Measurements from ENCODE around the gene DVL3. TPM values are rescaled to one million over a fixed set of nuclear protein-coding genes. Genes with fewer than 3 reads are reported as not detected.

Gene DVL3
- total RNA-seq (2013; cell fraction: nucleolus; rRNA removed): 59.5 and 59.7 TPM in 2 replicates
- total RNA-seq (2014; rRNA removed): 15.6 and 19.4 TPM in 2 replicates
- 8.1 and 9.1 TPM in 2 replicates for total RNA-seq (2014; rRNA removed; fragmentation: Illumina TruSeq; extraction: Trizol)
- 34.3 and 39.7 TPM in 2 replicates for total RNA-seq (2021)
- 9.2 TPM for polyA plus RNA-seq (2011; ENCODE audit: low read depth)
- 18.7 and 25.9 TPM in 2 replicates for polyA plus RNA-seq (2011; rRNA removed)
- 27.4 and 32.2 TPM in 2 replicates for polyA plus RNA-seq (2011; cell fraction: cytosol; rRNA removed)
- 109 and 150 TPM in 2 replicates for polyA plus RNA-seq (2011; cell fraction: nucleus; rRNA removed)
- 20.8 and 21.5 TPM in 2 replicates for polyA plus RNA-seq (2012)
- 13.8 and 19.1 TPM in 2 replicates for polyA plus RNA-seq (2014; fragmentation: Illumina TruSeq; extraction: Trizol)
- 1 to 10 TPM; 2.2 to 2.4 TPM for polyA plus RNA-seq (2014; fragmentation: Nextera tagmentation; extraction: Ambion mirVana)
- 33.0 and 34.0 TPM in 2 replicates for polyA plus RNA-seq (2014; rRNA removed)
- 1 to 10 TPM; 6.8 to 9.8 TPM for polyA plus RNA-seq (2016; fragmentation: Nextera tagmentation; extraction: Ambion mirVana)
- 27.9 and 30.6 TPM in 2 replicates for polyA minus RNA-seq (2011; rRNA and poly(A)+ RNA removed)
- polyA minus RNA-seq (2011; cell fraction: cytosol; rRNA and poly(A)+ RNA removed): 17.6 and 22.2 TPM in 2 replicates
- 23.1 and 41.1 TPM in 2 replicates for polyA minus RNA-seq (2011; cell fraction: nucleus; rRNA and poly(A)+ RNA removed)
- Bru-seq, nascent RNA: percentile 73 among the genes with signal in this experiment
- BruChase-seq, experiment 1, labeled RNA remaining after a 6-hour chase: percentile 91 among the genes with signal in this experiment
- percentile 85 among the genes with signal in this experiment for BruChase-seq, experiment 2, labeled RNA remaining after a 2-hour chase
- long read RNA-seq, experiment 1, partial matches to known transcripts: 0 of 1 reads
- long read RNA-seq, experiment 1, other reads (novel, unspliced or antisense): 1 of 1 reads
- long read RNA-seq, experiment 2, partial matches to known transcripts: 0 of 2 reads
- long read RNA-seq, experiment 2, other reads (novel, unspliced or antisense): 2 of 2 reads

GRCh38 chr3:184154885-184155643 lies at the start of gene DVL3:
Gene DVL3 (plus strand): TSS chr3:184155377. CDS start chr3:184155636, 259 bp downstream.
- POLR2A ChIA-PET: interaction anchor here (0.9 to 2.4 kb wide), 3 partner anchors 20 to 31 kb away, joined by 3 to 6 read pairs (median 4); partner anchors contain the start of genes ABCF3 and EIF2B5
- intact Hi-C loops (cut with micrococcal nuclease; ENCODE audit: unreplicated experiment): loop anchor here (1.0 kb wide), 1 partner anchor 21 kb away; no protein-coding TSS in a partner anchor
- TF ChIP-seq BCL11A (IDR thresholded peaks at IDR 0.05; ENCODE audit: low read depth, low read length) (no peak), NRF1 (conservative IDR thresholded peaks at IDR 0.05; ENCODE audit: low read depth, low read length) (no peak), ATF7 (IDR thresholded peaks at IDR 0.05; ENCODE audit: low read depth) (no peak), POLR2A (IDR thresholded peaks at IDR 0.05; ENCODE audit: low read depth, low read length) (peak; percentile 55; the same call in 1 of the 2 replicates), CEBPB (IDR thresholded peaks at IDR 0.05; ENCODE audit: borderline replicate concordance in 1 of 2, low read depth in 2 of 2, low read length in 2 of 2) (no peak), MTA2 (IDR thresholded peaks at IDR 0.05; ENCODE audit: low read depth) (no peak), BMI1 (IDR thresholded peaks at IDR 0.05; ENCODE audit: borderline replicate concordance) (no peak), ASH2L (IDR thresholded peaks at IDR 0.05; ENCODE audit: borderline replicate concordance, low read depth) (no peak), BRCA1 (IDR thresholded peaks at IDR 0.05; ENCODE audit: low read depth, low read length) (no peak), USF1 (IDR thresholded peaks at IDR 0.05; ENCODE audit: borderline replicate concordance, extremely low read length, insufficient read depth, low read depth, low read length) (no peak), CHD1 (IDR thresholded peaks at IDR 0.05; ENCODE audit: low read depth, low read length) (no peak), IRF4 (IDR thresholded peaks at IDR 0.05; ENCODE audit: low read depth, low read length) (no peak), EED (IDR thresholded peaks at IDR 0.05; ENCODE audit: low read depth) (no peak), ELK1 (IDR thresholded peaks at IDR 0.05; ENCODE audit: low read depth, low read length) (no peak), EP300 (IDR thresholded peaks at IDR 0.05; ENCODE audit: borderline replicate concordance in 1 of 2, control insufficient read depth in 1 of 2, low read depth in 2 of 2, low read length in 2 of 2) (no peak), YY1 (IDR thresholded peaks at IDR 0.05; ENCODE audit: low read depth, low read length) (no peak), TARDBP (IDR thresholded peaks at IDR 0.05; ENCODE audit: borderline replicate concordance) (no peak)

More at GRCh38 chr3:184154885-184155643, at the start of gene DVL3:
- Histone ChIP-seq H2AFZ (ENCODE audit: control insufficient read depth, low read depth, low read length) (peak within 1 kb of the TSS; percentile 93), H3K4me1 (ENCODE audit: control insufficient read depth, insufficient read depth, low read length) (peaks cover 4% of the 10 kb centered on the region; the same call in 1 of the 2 replicates), H3K9me3 (replicated peaks; ENCODE audit: control insufficient read depth, insufficient read depth, low read length) (no peaks in the 10 kb centered on the region), H3K4me2 (ENCODE audit: control insufficient read depth, insufficient read depth) (peak within 1 kb of the TSS; percentile 78), H4K20me1 (ENCODE audit: control insufficient read depth, insufficient read depth) (no peaks in the 10 kb centered on the region), H3K9ac (ENCODE audit: control insufficient read depth, insufficient read depth, low read length) (peak within 1 kb of the TSS; percentile 88), H3K36me3 (ENCODE audit: control insufficient read depth in 2 of 2, insufficient read depth in 2 of 2, low read length in 1 of 2) (no peaks in the 10 kb centered on the region), H3K27ac (ENCODE audit: control insufficient read depth, insufficient read depth) (peak within 1 kb of the TSS; percentile 35), H3K79me2 (ENCODE audit: control insufficient read depth, insufficient read depth, low read length) (peaks cover 36% of the 10 kb centered on the region), H3K27me3 (replicated peaks in 1 of 2; ENCODE audit: control insufficient read depth in 2 of 2, insufficient read depth in 2 of 2, low read length in 1 of 2) (no peaks in the 10 kb centered on the region), H3K4me3 (peak within 1 kb of the TSS; percentile 82)
- DNase-seq (ENCODE audit: low read depth, low spot score) (no peak), FAIRE-seq (no peak), ATAC-seq (peak; percentile 81)
- BruUV-seq (replicated peaks): no TSS peak
- in situ Hi-C loops (cut with MboI): no loop called here
- RAD21 ChIA-PET (ENCODE audit: unreplicated experiment): interaction anchor here (0.7 to 2.2 kb wide), 6 partner anchors 9 to 31 kb away, joined by 3 to 10 read pairs (median 3); partner anchors contain the start of genes ABCF3, AP2M1 and EIF2B5
- WGBS (ENCODE audit: insufficient coverage, insufficient replicate concordance, low lambda C conversion rate, missing lambda C conversion rate): 3% methylated on average over 52 of the region's 84 CpGs
- SMC1A ChIA-PET (ENCODE audit: uncharacterized antibody, unreplicated experiment): interaction anchor here (0.7 to 1.4 kb wide), 4 partner anchors 22 to 91 kb away, joined by 3 to 4 read pairs (median 4); no protein-coding TSS in a partner anchor
- CTCF ChIA-PET: interaction anchor here (0.9 to 1.6 kb wide), 3 partner anchors 9 to 32 kb away, joined by 3 to 7 read pairs (median 3); partner anchors contain the start of gene EIF2B5
